A673 (cell line): ENCODE data around the gene RIMS4. TPM values are rescaled to one million over a fixed set of nuclear protein-coding genes. Genes with fewer than 3 reads are reported as not detected.

Experiments
- BruUV-seq: library from RNA; stranded (reverse); fragments of 400-500 nt; replicated peaks from 2 replicates; lab custom pipeline; 2021; lab: Mats Ljungman, UMichigan
- CTCF ChIA-PET: fragments of 300-600 bp; sonication (Branson Sonifier 250); formaldehyde crosslinking; loops from one replicate; lab custom pipeline; 2022; ENCODE audit warnings: antibody characterized with exemption; lab: Charles Lee
- POLR2A ChIA-PET: fragments of 300-600 bp; sonication (Branson Sonifier 250); formaldehyde crosslinking; loops from one replicate; lab custom pipeline; 2022; ENCODE audit warnings: antibody characterized with exemption; ENCODE audit not compliant: low non-redundant PET; lab: Charles Lee
- DNase-seq: peaks from one replicate; pipeline ENCODE4 v3.0.0-alpha.2; 2015; ENCODE audit warnings: low spot score
- H3K27ac ChIP-seq: fragments of 200-600 bp; sonication (generic); 2 replicates; pipeline ENCODE4 v1.5.1; 2016; ENCODE audit warnings: mixed run types, low read depth, mild to moderate bottlenecking, mixed read lengths, antibody characterized with exemption, low read length; ENCODE audit not compliant: poor library complexity, severe bottlenecking
- H3K27me3 ChIP-seq: fragments of 200-600 bp; sonication (generic); replicated peaks from 2 replicates; pipeline ENCODE4 v1.6.1; 2017; ENCODE audit warnings: mixed run types, low read depth, mild to moderate bottlenecking, mixed read lengths, antibody characterized with exemption, low read length; ENCODE audit not compliant: insufficient read depth, poor library complexity
- H3K36me3 ChIP-seq: fragments of 200-600 bp; sonication (generic); 2 replicates; pipeline ENCODE4 v1.6.1; 2016; ENCODE audit warnings: mixed run types, mild to moderate bottlenecking, mixed read lengths, antibody characterized with exemption, low read length; ENCODE audit not compliant: insufficient read depth, poor library complexity, severe bottlenecking
- H3K4me1 ChIP-seq: fragments of 200-600 bp; sonication (generic); 2 replicates; pipeline ENCODE4 v1.6.1; 2017; ENCODE audit warnings: mixed run types, mild to moderate bottlenecking, mixed read lengths, antibody characterized with exemption, low read length; ENCODE audit not compliant: insufficient read depth, poor library complexity, severe bottlenecking
- H3K4me3 ChIP-seq: fragments of 200-600 bp; sonication (generic); 2 replicates; pipeline ENCODE4 v1.5.1; 2016; ENCODE audit warnings: low read depth, mixed run types, mild to moderate bottlenecking, mixed read lengths, low read length; ENCODE audit not compliant: poor library complexity, severe bottlenecking
- H3K9me3 ChIP-seq: fragments of 200-600 bp; sonication (generic); 2 replicates; pipeline ENCODE4 v1.6.1; 2016; ENCODE audit warnings: mixed run types, low read depth, mild to moderate bottlenecking, mixed read lengths, antibody characterized with exemption, low read length; ENCODE audit not compliant: poor library complexity, severe bottlenecking
- CTCF ChIP-seq: fragments of 300-800, 200-600 bp; sonication (generic); conservative IDR thresholded peaks from 2 replicates; pipeline ENCODE4 v1.5.1; 2017; ENCODE audit warnings: low read depth, mild to moderate bottlenecking, antibody characterized with exemption, low read length, moderate library complexity, mixed read lengths
- EZH2 ChIP-seq: fragments of 200-600 bp; sonication (generic); IDR thresholded peaks from 2 replicates; pipeline ENCODE4 v1.6.1; 2017; ENCODE audit warnings: borderline replicate concordance, low read depth, mild to moderate bottlenecking, mixed read lengths, antibody characterized with exemption, low read length; ENCODE audit not compliant: poor library complexity, severe bottlenecking
- intact Hi-C: fragments of 100-400 bp; cut with micrococcal nuclease; formaldehyde crosslinking; loops from one replicate; pipeline ENCODE4 v1.10.0; 2022; ENCODE audit not compliant: unreplicated experiment
- total RNA-seq: library from RNA; stranded (reverse); gene quantifications from 2 replicates; pipeline ENCODE4 v1.2.3, GENCODE V29; 2021

RIMS4 gene
- total RNA-seq, 1 experiment from 2014 or later, result 0.39 TPM

GRCh38 chr20:44707018-44707579 is 103.2 kb downstream of the RIMS4 start:
- Histone ChIP-seq H3K27ac (no peak overlapping the region), H3K9me3 (no peaks in the 10 kb centered on the region), H3K27me3 (no peaks in the 10 kb centered on the region), H3K4me3 (no peak overlapping the region), H3K4me1 (no peaks in the 10 kb centered on the region), H3K36me3 (no peaks in the 10 kb centered on the region)
- intact Hi-C loops, result no loop called here
- no peak for DNase-seq
- POLR2A ChIA-PET, result no interaction called here
- TF ChIP-seq CTCF (no peak), EZH2 (no peak)
- BruUV-seq, result no TSS peak
- CTCF ChIA-PET, result no interaction called here

GRCh38 chr20:44706301-44707017 is 103.9 kb downstream of the RIMS4 start:
- H3K36me3 ChIP-seq, result no peaks in the 10 kb centered on the region
- ChIA-PET POLR2A (no interaction called here), CTCF (interaction anchor here (1.0 kb wide), 1 partner anchor 161 kb away, joined by 3 read pairs; no protein-coding TSS in a partner anchor)
- peaks cover 5% of the 10 kb centered on the region for H3K4me1 ChIP-seq
- H3K27me3 ChIP-seq, result no peaks in the 10 kb centered on the region
- TF ChIP-seq CTCF, result no peak
- TF ChIP-seq EZH2, result no peak
- H3K4me3 ChIP-seq, result no peak overlapping the region
- H3K9me3 ChIP-seq, result no peaks in the 10 kb centered on the region
- H3K27ac ChIP-seq, result no peak overlapping the region
- no peak for DNase-seq
- no TSS peak for BruUV-seq
- intact Hi-C loops, result no loop called here

DNA sequence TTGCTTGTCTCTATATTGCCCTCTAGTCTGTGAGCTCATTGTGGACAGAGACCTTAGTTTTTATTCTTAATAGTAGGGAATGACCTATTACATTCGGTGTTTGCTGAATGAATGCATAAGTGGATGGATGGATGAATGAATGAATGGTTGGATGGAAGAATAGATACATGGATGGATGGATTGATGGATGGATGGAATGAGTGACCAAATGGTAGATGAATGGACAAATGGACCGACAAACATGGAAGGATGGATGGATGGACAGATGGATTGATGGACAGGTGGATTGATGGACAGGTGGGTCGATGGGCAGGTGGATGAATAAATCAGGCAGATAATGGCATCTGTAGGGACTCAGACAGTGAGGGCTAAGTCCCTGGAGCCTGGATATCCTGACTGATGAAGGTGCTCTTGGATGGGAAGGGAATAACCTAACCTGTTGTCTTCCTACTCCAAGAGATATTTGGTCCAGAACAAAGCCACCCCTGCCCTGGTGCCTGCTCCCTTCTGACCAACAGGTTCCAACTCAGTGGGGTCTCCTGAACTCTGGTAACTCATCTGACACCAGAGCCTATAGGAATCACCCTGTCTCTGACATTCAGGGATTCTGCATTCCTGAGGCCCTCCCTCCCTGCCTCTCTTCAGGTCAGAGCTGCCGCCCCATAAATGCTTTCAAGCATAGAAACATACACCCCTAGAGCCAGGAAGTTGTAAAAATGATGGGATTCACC is 104.8 kb downstream of the RIMS4 start:
- intact Hi-C loops, result no loop called here
- no TSS peak for BruUV-seq

More for the DNA sequence above, 104.8 kb downstream of the RIMS4 start:
- POLR2A ChIA-PET, result no interaction called here
- Histone ChIP-seq H3K4me1 (peaks cover 12% of the 10 kb centered on the region), H3K36me3 (no peaks in the 10 kb centered on the region), H3K27me3 (no peaks in the 10 kb centered on the region), H3K9me3 (no peaks in the 10 kb centered on the region), H3K4me3 (no peak overlapping the region), H3K27ac (no peak overlapping the region)
- TF ChIP-seq EZH2, result no peak
- TF ChIP-seq CTCF, result no peak
- CTCF ChIA-PET, result interaction anchor here (1.0 kb wide), 1 partner anchor 162 kb away, joined by 3 read pairs; no protein-coding TSS in a partner anchor
- no peak for DNase-seq
